ENCODE data around the gene AQP12A. TPM values are rescaled to one million over a fixed set of nuclear protein-coding genes. Genes with fewer than 3 reads are reported as not detected.
"Not testable (repeated sequence)": the region's sequence is repeated elsewhere in the genome, so short reads cannot be mapped to it uniquely, and the experiment has no call there.

Gene AQP12A
- total RNA-seq, 2 donors from 2014 or later = 29.6 to 130 TPM

DNA sequence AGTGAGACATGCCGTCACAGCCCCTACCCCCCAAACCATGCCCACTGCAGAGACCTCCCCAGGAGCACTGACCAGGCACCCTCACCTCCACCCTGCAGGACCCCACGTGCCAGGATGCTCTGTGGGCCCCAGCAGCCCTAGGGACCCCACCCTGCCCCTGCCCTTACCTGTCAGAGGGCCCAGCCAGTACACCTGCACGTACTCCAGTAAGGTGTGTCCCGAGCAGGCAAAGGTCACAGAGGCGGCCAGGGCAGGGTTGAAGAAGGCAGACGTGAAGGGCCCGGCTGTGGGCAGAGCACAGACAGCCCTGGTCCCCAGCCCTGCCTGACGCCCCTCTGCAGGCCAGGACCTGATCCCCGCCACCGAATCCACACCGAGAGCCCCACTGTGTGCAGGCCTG is 11.5 kb upstream of the AQP12A start:
- peaks cover 10% of the 10 kb centered on the region for H3K4me1 ChIP-seq
- H3K27me3 ChIP-seq; H3K4me3 ChIP-seq; DNase-seq; H3K36me3 ChIP-seq (replicated peaks in 1 of 2; ENCODE audit: insufficient read depth in 1 of 2, low read depth in 2 of 2); H3K9me3 ChIP-seq; H3K27ac ChIP-seq; ATAC-seq; intact Hi-C loops (cut with DNase I): not testable (repeated sequence)
- 16% methylated on average over 2 of the region's 11 CpGs; no CpG with 5 or more reads in 1 of the 2 donors for WGBS, 2 donors

DNA sequence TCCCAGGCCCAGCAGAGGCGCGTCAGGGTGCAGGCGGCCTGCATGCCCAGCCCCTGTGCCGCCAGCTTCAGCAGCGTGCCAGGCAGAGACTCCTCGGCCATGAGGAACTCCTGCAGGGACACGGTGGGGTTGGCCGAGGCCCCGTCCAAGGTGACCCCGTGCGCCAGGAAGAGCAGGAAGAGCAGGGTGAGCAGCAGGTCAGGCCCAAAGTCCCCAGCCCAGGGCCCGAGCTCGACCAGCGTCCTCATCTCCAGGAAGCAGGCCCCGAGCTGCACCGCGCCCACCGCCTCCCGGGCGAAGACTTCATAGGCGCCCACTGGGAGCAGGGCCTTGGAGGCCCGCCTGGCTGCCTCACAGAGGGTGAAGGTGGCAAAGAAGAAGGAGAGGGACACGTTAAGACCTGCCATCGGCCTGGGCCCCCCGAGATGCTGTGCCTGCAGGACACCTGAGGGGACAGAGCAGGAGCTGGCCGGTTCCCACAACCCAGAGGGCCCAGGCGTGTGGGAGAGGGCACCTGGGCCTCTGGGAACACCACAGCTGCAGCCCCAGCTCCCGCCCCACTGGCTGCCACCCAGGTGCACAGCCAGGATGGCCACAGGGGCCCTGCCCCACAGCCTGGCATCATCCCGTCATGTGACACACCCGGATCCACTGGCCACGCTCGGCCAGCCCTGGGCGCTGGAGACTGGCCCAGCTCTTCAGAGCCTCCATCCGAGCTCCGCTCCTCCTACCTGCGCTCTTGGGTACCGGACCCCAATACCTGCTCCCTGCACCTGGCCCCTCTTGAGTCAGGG is 9.0 kb upstream of the AQP12A start, which contains the start of gene AQP12B:
TSS of gene AQP12B (minus strand) at position 455 of the 794 bp plus-strand sequence. CDS start at position 407, 48 bp downstream.
- DNase-seq = peak; percentile 74 to 91 (median 82)
- peak within 1 kb of the TSS; percentile 72 to 86 (median 82) for H3K27ac ChIP-seq
- intact Hi-C loops (cut with DNase I) = not testable (repeated sequence)

GRCh38 chr2:240683329-240683979 is 8.2 kb upstream of the AQP12A start:
- H3K4me3 ChIP-seq; H3K9me3 ChIP-seq; H3K36me3 ChIP-seq (replicated peaks in 1 of 2; ENCODE audit: insufficient read depth in 1 of 2, low read depth in 2 of 2); intact Hi-C loops (cut with DNase I); H3K27me3 ChIP-seq: not testable (repeated sequence)
- peak overlapping the region; percentile 52 to 80 (median 78) for H3K27ac ChIP-seq
- peak in 3 of 4 donors; percentile 42 to 59 (median 55) for DNase-seq
- peaks cover 25% of the 10 kb centered on the region for H3K4me1 ChIP-seq
- ATAC-seq = peak; percentile 51
- WGBS, 2 donors = 30% methylated on average over 2 of the region's 15 CpGs; no CpG with 5 or more reads in 1 of the 2 donors

More for the DNA sequence above, 9.0 kb upstream of the AQP12A start, which contains the start of gene AQP12B:
- H3K4me3 ChIP-seq; H3K27me3 ChIP-seq; H3K9me3 ChIP-seq; H3K36me3 ChIP-seq (replicated peaks in 1 of 2; ENCODE audit: insufficient read depth in 1 of 2, low read depth in 2 of 2): not testable (repeated sequence)
- WGBS, 2 donors = 36% methylated on average over 19 of the region's 37 CpGs; no CpG with 5 or more reads in 1 of the 2 donors
- peaks cover 16% of the 10 kb centered on the region for H3K4me1 ChIP-seq
- peak; percentile 85 for ATAC-seq

GRCh38 chr2:240683980-240684728 is 7.5 kb upstream of the AQP12A start:
- intact Hi-C loops (cut with DNase I); H3K27me3 ChIP-seq; ATAC-seq; H3K9me3 ChIP-seq; H3K4me3 ChIP-seq; DNase-seq; H3K36me3 ChIP-seq (replicated peaks in 1 of 2; ENCODE audit: insufficient read depth in 1 of 2, low read depth in 2 of 2): not testable (repeated sequence)
- peaks cover 28% of the 10 kb centered on the region for H3K4me1 ChIP-seq
- H3K27ac ChIP-seq = peak overlapping the region; percentile 52 to 80 (median 78)
- WGBS, 2 donors = 43 to 58% methylated on average over 13 of the region's 15 CpGs

- TF ChIP-seq POLR2A (IDR thresholded peaks at IDR 0.05) (peak; percentile 12 to 81 (median 76)), CTCF (IDR thresholded peaks at IDR 0.05) (peak in 4 of 7 experiments; percentile 42 to 61 (median 48))
- intact Hi-C loops (cut with DNase I) = no loop called here
- peak overlapping the region; percentile 40 to 90 (median 85) for H3K27ac ChIP-seq
Observed at GRCh38 chr2:240685771-240686371, 5.8 kb upstream of the AQP12A start.

GRCh38 chr2:240686460-240686859 is 5.2 kb upstream of the AQP12A start:
- H3K4me3 ChIP-seq = peak overlapping the region; percentile 11 to 28

More at GRCh38 chr2:240685771-240686371, 5.8 kb upstream of the AQP12A start:
- peak; percentile 44 for ATAC-seq
- peak; percentile 82 to 92 (median 87) for DNase-seq
- Histone ChIP-seq H3K27me3 (no peaks in the 10 kb centered on the region), H3K4me1 (peaks cover 36% of the 10 kb centered on the region), H3K9me3 (no peaks in the 10 kb centered on the region), H3K36me3 (replicated peaks in 1 of 2; ENCODE audit: insufficient read depth in 1 of 2, low read depth in 2 of 2) (no peaks in the 10 kb centered on the region), H3K4me3 (no peak overlapping the region)
- WGBS, 2 donors = 8 to 27% methylated on average over 7 to 10 of the region's 10 CpGs

More at GRCh38 chr2:240686460-240686859, 5.2 kb upstream of the AQP12A start:
- Histone ChIP-seq H3K4me1 (peaks cover 36% of the 10 kb centered on the region), H3K27me3 (no peaks in the 10 kb centered on the region), H3K36me3 (replicated peaks in 1 of 2; ENCODE audit: insufficient read depth in 1 of 2, low read depth in 2 of 2) (no peaks in the 10 kb centered on the region), H3K9me3 (no peaks in the 10 kb centered on the region), H3K27ac (peak overlapping the region; percentile 40 to 90 (median 85))
- DNase-seq = no peak
- 16 to 42% methylated on average over 5 to 6 of the region's 6 CpGs for WGBS, 2 donors
- intact Hi-C loops (cut with DNase I) = no loop called here
- no peak for TF ChIP-seq CTCF (IDR thresholded peaks at IDR 0.05)
- TF ChIP-seq POLR2A (IDR thresholded peaks at IDR 0.05) = no peak
- ATAC-seq = no peak

All from body of pancreas (tissue), 4 donors.